ENCODE data around the gene CIC.

The CIC gene

DNA sequence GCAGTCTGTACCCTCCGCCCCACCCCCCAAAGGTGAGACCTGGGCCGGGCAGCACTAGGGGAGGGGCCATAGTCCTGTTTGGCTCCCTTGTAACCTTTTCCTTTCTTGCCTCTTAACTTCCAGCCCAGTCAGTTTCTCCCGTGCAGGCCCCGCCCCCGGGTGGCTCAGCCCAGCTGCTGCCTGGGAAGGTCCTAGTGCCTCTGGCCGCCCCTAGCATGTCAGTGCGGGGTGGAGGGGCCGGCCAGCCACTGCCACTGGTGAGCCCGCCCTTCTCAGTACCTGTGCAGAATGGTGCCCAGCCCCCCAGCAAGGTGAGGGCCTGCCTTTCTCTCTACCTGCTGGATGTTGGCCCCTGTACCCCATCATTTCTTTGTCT lies 22.4 kb downstream of the CIC start:
- Histone ChIP-seq H3K9me2 (replicated peaks; ENCODE audit: insufficient read depth, low read length) (no peaks in the 10 kb centered on the region), H3K36me3 (replicated peaks; ENCODE audit: insufficient read depth, low read length) (no peaks in the 10 kb centered on the region), H3F3A (ENCODE audit: insufficient read depth, low read length) (no peaks in the 10 kb centered on the region), H2AFZ (ENCODE audit: low read length) (no peak overlapping the region), H3K79me2 (ENCODE audit: low read length) (no peaks in the 10 kb centered on the region), H3K4me1 (ENCODE audit: low read length) (no peaks in the 10 kb centered on the region), H3K27ac (ENCODE audit: low read length) (no peak overlapping the region), H3K9ac (ENCODE audit: low read length) (no peak overlapping the region), H3K4me3 (ENCODE audit: low read length) (no peak overlapping the region), H3K9me3 (replicated peaks; ENCODE audit: insufficient read depth, low read length) (no peaks in the 10 kb centered on the region), H3K27me3 (replicated peaks; ENCODE audit: insufficient read depth, low read length) (no peaks in the 10 kb centered on the region), H3K4me2 (ENCODE audit: low read depth, low read length) (no peak overlapping the region), H4K20me1 (ENCODE audit: insufficient read depth, low read length) (no peaks in the 10 kb centered on the region)
- DNase-seq, result no peak
- TF ChIP-seq, protein P1, sequence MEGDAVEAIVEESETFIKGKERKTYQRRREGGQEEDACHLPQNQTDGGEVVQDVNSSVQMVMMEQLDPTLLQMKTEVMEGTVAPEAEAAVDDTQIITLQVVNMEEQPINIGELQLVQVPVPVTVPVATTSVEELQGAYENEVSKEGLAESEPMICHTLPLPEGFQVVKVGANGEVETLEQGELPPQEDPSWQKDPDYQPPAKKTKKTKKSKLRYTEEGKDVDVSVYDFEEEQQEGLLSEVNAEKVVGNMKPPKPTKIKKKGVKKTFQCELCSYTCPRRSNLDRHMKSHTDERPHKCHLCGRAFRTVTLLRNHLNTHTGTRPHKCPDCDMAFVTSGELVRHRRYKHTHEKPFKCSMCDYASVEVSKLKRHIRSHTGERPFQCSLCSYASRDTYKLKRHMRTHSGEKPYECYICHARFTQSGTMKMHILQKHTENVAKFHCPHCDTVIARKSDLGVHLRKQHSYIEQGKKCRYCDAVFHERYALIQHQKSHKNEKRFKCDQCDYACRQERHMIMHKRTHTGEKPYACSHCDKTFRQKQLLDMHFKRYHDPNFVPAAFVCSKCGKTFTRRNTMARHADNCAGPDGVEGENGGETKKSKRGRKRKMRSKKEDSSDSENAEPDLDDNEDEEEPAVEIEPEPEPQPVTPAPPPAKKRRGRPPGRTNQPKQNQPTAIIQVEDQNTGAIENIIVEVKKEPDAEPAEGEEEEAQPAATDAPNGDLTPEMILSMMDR (IDR thresholded peaks at IDR 0.05; ENCODE audit: low read length), result no peak
- no peak for TF ChIP-seq EZH2phosphoT487 (IDR thresholded peaks at IDR 0.05; ENCODE audit: low read length)
- TF ChIP-seq EZH2 (optimal IDR thresholded peaks at IDR 0.05; ENCODE audit: low read depth, low read length), result no peak

DNA sequence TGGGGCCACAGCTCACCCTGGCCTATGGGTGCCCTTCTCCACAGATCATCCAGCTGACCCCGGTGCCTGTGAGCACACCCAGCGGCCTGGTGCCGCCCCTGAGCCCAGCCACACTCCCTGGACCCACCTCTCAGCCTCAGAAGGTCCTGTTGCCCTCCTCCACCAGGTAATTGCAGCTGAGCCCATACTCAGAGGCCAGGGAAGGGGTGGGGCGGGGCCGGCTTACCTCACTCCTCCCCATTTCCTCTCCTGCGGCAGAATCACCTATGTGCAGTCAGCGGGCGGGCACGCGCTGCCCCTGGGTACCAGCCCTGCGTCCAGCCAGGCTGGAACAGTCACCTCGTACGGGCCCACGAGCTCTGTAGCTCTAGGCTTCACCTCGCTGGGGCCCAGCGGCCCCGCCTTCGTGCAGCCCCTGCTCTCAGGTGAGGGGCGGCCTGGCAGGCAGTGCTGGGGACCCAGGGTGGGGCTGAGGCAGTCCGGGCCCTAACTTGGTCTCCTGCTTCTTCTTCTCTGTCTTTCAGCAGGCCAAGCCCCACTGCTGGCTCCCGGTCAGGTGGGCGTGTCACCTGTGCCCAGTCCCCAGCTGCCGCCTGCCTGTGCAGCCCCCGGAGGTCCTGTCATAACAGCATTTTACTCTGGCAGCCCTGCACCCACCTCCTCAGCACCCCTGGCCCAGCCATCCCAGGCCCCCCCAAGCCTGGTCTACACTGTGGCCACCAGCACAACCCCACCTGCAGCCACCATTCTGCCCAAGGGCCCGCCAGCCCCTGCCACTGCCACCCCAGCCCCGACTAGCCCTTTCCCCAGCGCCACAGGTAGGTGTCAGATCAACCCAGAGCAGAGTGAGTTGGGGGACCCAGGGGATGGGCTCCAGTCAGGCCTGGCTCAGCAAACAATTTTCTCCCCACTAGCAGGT lies 23.2 kb downstream of the CIC start:
- Histone ChIP-seq H3K27ac (ENCODE audit: low read length) (no peak overlapping the region), H3K79me2 (ENCODE audit: low read length) (no peaks in the 10 kb centered on the region), H4K20me1 (ENCODE audit: insufficient read depth, low read length) (no peaks in the 10 kb centered on the region), H3K9me2 (replicated peaks; ENCODE audit: insufficient read depth, low read length) (no peaks in the 10 kb centered on the region), H3K9ac (ENCODE audit: low read length) (no peak overlapping the region), H3K36me3 (replicated peaks; ENCODE audit: insufficient read depth, low read length) (no peaks in the 10 kb centered on the region), H3K9me3 (replicated peaks; ENCODE audit: insufficient read depth, low read length) (no peaks in the 10 kb centered on the region), H3K27me3 (replicated peaks; ENCODE audit: insufficient read depth, low read length) (no peaks in the 10 kb centered on the region), H3F3A (ENCODE audit: insufficient read depth, low read length) (no peaks in the 10 kb centered on the region), H3K4me2 (ENCODE audit: low read depth, low read length) (no peak overlapping the region), H2AFZ (ENCODE audit: low read length) (no peak overlapping the region), H3K4me3 (ENCODE audit: low read length) (no peak overlapping the region), H3K4me1 (ENCODE audit: low read length) (no peaks in the 10 kb centered on the region)
- DNase-seq, result no peak
- TF ChIP-seq, protein P1 (IDR thresholded peaks at IDR 0.05; ENCODE audit: low read length), result no peak
- TF ChIP-seq EZH2phosphoT487 (IDR thresholded peaks at IDR 0.05; ENCODE audit: low read length) (no peak), EZH2 (optimal IDR thresholded peaks at IDR 0.05; ENCODE audit: low read depth, low read length) (no peak)

DNA sequence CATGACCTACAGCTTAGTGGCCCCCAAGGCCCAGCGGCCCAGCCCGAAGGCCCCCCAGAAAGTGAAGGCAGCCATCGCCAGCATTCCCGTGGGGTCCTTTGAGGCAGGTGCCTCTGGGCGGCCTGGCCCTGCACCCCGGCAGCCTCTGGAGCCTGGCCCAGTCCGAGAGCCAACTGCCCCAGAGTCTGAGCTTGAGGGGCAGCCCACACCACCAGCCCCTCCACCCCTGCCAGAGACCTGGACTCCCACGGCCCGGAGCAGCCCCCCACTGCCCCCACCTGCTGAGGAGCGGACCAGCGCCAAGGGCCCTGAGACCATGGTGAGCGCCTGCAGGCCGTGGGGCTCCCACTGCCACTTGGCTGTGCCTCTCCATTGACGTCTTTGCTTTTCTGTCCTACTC lies 23.9 kb downstream of the CIC start:
- Histone ChIP-seq H3K36me3 (replicated peaks; ENCODE audit: insufficient read depth, low read length) (no peaks in the 10 kb centered on the region), H3K4me2 (ENCODE audit: low read depth, low read length) (no peak overlapping the region)

More for the DNA sequence above, 23.9 kb downstream of the CIC start:
- Histone ChIP-seq H3K27me3 (replicated peaks; ENCODE audit: insufficient read depth, low read length) (no peaks in the 10 kb centered on the region), H3K4me3 (ENCODE audit: low read length) (no peak overlapping the region), H3K9me2 (replicated peaks; ENCODE audit: insufficient read depth, low read length) (no peaks in the 10 kb centered on the region), H3K27ac (ENCODE audit: low read length) (no peak overlapping the region), H2AFZ (ENCODE audit: low read length) (no peak overlapping the region), H3K9ac (ENCODE audit: low read length) (no peak overlapping the region), H4K20me1 (ENCODE audit: insufficient read depth, low read length) (no peaks in the 10 kb centered on the region), H3K79me2 (ENCODE audit: low read length) (no peaks in the 10 kb centered on the region), H3K4me1 (ENCODE audit: low read length) (no peaks in the 10 kb centered on the region), H3F3A (ENCODE audit: insufficient read depth, low read length) (no peaks in the 10 kb centered on the region), H3K9me3 (replicated peaks; ENCODE audit: insufficient read depth, low read length) (no peaks in the 10 kb centered on the region)
- DNase-seq, result no peak
- no peak for TF ChIP-seq EZH2 (optimal IDR thresholded peaks at IDR 0.05; ENCODE audit: low read depth, low read length)
- TF ChIP-seq, protein P1 (IDR thresholded peaks at IDR 0.05; ENCODE audit: low read length), result no peak
- no peak for TF ChIP-seq EZH2phosphoT487 (IDR thresholded peaks at IDR 0.05; ENCODE audit: low read length)
